GM12873 (cell line): ENCODE data around the gene IFITM5.

Source experiments
- CTCF ChIP-seq: IDR thresholded peaks from 2 replicates; pipeline ENCODE4 v1.5.1; 2012; ENCODE audit warnings: low read depth, mild to moderate bottlenecking, moderate library complexity, low read length, control low read depth; ENCODE audit not compliant: insufficient read depth; ENCODE audit errors: missing control alignments

The IFITM5 gene

GRCh38 chr11:296171-297050 lies 2.9 kb downstream of the IFITM5 start:
- no peak for TF ChIP-seq CTCF

- no peak for TF ChIP-seq CTCF
Measured at GRCh38 chr11:295351-296170, 3.8 kb downstream of the IFITM5 start.

GRCh38 chr11:294780-295179 lies 4.5 kb downstream of the IFITM5 start:
- TF ChIP-seq CTCF = no peak

- TF ChIP-seq CTCF = no peak
Measured at GRCh38 chr11:293852-294661, 5.3 kb downstream of the IFITM5 start.

GRCh38 chr11:293271-293851 lies 6.0 kb downstream of the IFITM5 start:
- TF ChIP-seq CTCF = no peak

- no peak for TF ChIP-seq CTCF
Measured at GRCh38 chr11:292211-293121, 6.9 kb downstream of the IFITM5 start.
